Measurements from ENCODE around the gene PCED1B.

PCED1B gene

DNA sequence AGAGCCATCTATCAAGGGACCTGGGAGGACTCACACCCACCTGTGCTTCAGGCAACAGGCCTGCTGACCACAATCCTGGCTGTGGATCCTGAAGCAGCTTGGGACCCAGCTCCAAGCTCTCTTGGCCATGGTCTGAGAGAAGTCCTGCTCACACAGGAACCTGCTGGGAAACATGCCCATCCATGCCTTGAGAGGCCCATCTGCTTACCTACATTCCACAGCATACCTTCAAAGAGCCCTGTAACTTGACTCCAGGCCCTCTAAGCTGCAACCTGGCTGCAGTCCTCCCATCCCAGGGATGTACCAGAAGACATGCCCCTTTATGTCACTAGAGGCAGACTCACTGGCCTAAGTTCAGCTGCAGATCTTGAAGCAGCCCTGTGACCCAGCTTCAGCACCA, 62.0 kb downstream of the PCED1B start:
- TF ChIP-seq TEAD4 (IDR thresholded peaks at IDR 0.05) (peak; percentile 52), TAF1 (IDR thresholded peaks at IDR 0.05; ENCODE audit: low read depth) (no peak)

GRCh38 chr12:47144769-47145168, 65.3 kb downstream of the PCED1B start:
- TF ChIP-seq FOXM1 (IDR thresholded peaks at IDR 0.05; ENCODE audit: borderline replicate concordance, low read depth) (no peak), TEAD4 (IDR thresholded peaks at IDR 0.05) (no peak), RAD21 (IDR thresholded peaks at IDR 0.05; ENCODE audit: low read depth) (no peak), NFIC (IDR thresholded peaks at IDR 0.05) (no peak), USF1 (IDR thresholded peaks at IDR 0.05) (no peak), ZBTB7A (IDR thresholded peaks at IDR 0.05; ENCODE audit: low read depth) (no peak), REST (IDR thresholded peaks at IDR 0.05; ENCODE audit: low read depth) (no peak)
- TF ChIP-seq, protein P1, sequence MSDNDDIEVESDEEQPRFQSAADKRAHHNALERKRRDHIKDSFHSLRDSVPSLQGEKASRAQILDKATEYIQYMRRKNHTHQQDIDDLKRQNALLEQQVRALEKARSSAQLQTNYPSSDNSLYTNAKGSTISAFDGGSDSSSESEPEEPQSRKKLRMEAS (IDR thresholded peaks at IDR 0.05), result no peak

GRCh38 chr12:47145188-47145587, 65.8 kb downstream of the PCED1B start:
- TF ChIP-seq RAD21 (IDR thresholded peaks at IDR 0.05; ENCODE audit: low read depth) (no peak), CREB1 (IDR thresholded peaks at IDR 0.05; ENCODE audit: low read depth) (no peak), ZBTB7A (IDR thresholded peaks at IDR 0.05; ENCODE audit: low read depth) (no peak), REST (IDR thresholded peaks at IDR 0.05; ENCODE audit: low read depth) (no peak), YY1 (IDR thresholded peaks at IDR 0.05; ENCODE audit: low read depth) (no peak), NFIC (IDR thresholded peaks at IDR 0.05) (no peak), TAF1 (IDR thresholded peaks at IDR 0.05; ENCODE audit: low read depth) (no peak), CEBPB (IDR thresholded peaks at IDR 0.05) (no peak)
- TF ChIP-seq, protein P1 (IDR thresholded peaks at IDR 0.05), result no peak

DNA sequence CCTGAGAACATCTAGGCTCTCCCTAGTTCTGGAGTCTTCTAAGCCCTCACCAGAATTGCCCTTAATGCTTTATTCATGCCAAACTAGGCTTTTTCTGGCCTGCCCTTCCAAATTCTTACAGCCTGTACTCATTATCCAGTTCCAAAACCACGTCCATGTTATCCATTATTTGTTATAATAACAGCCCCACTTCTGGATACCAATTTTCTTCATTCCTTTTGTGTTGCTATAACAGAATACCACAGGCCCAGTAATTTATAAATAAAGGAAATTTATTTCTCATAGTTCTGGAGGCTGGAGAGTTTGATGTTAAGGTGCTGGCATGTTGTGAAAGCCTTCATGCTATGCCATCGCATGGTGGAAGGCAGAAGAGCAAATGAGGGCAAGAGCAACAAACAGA, 68.3 kb downstream of the PCED1B start:
- TF ChIP-seq TEAD4 (IDR thresholded peaks at IDR 0.05) (no peak), ZBTB7A (IDR thresholded peaks at IDR 0.05; ENCODE audit: low read depth) (no peak)

DNA sequence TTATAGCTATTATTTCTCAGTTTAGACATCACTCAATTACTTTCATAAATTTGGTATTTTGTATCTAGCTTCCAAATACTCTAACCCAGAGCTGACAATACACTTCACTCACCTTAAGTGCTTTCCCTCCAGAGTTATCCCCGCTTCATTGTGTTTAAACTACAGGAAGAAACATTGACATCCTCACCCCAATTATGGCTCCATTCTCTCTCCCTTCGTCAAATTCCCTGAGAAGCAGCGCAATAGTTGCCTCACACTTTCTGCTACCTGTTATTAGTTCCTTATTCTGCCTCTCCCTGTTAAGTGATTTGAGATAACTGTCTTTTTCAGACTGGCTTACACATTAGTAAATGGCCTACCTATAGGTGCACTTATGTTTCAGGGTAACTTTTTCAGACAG, 69.7 kb downstream of the PCED1B start:
- TF ChIP-seq CEBPB (IDR thresholded peaks at IDR 0.05) (no peak), ZBTB7A (IDR thresholded peaks at IDR 0.05; ENCODE audit: low read depth) (no peak), EP300 (IDR thresholded peaks at IDR 0.05; ENCODE audit: borderline replicate concordance) (no peak), TCF12 (IDR thresholded peaks at IDR 0.05; ENCODE audit: low read depth) (no peak), FOXM1 (IDR thresholded peaks at IDR 0.05; ENCODE audit: borderline replicate concordance, low read depth) (no peak), CREB1 (IDR thresholded peaks at IDR 0.05; ENCODE audit: low read depth) (no peak), EGR1 (IDR thresholded peaks at IDR 0.05) (no peak), RAD21 (IDR thresholded peaks at IDR 0.05; ENCODE audit: low read depth) (no peak), YY1 (IDR thresholded peaks at IDR 0.05; ENCODE audit: low read depth) (no peak), USF1 (IDR thresholded peaks at IDR 0.05) (no peak)

DNA sequence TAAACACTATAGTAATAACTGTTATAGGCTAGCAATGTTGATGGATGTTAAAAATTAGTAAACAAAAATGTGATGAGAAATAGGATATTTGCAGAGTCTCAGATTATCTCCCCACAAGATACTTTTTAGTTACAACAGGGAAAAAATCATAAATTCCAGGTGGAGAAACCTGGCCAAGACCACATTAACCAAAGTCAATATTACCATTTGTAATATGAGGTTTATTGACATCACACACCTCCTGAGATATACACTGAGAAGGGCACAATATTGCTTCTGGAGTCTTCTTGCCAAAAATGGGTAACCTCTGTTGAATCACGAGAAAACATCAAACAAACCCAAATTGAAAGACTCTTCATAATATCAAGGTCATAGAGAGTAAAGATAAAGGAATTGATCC, 72.7 kb downstream of the PCED1B start:
- TF ChIP-seq USF1 (IDR thresholded peaks at IDR 0.05) (no peak), CREB1 (IDR thresholded peaks at IDR 0.05; ENCODE audit: low read depth) (no peak), ZBTB7A (IDR thresholded peaks at IDR 0.05; ENCODE audit: low read depth) (no peak), TEAD4 (IDR thresholded peaks at IDR 0.05) (no peak), RAD21 (IDR thresholded peaks at IDR 0.05; ENCODE audit: low read depth) (no peak), REST (IDR thresholded peaks at IDR 0.05; ENCODE audit: low read depth) (no peak), EGR1 (IDR thresholded peaks at IDR 0.05) (no peak), TCF12 (IDR thresholded peaks at IDR 0.05; ENCODE audit: low read depth) (no peak), CEBPB (IDR thresholded peaks at IDR 0.05) (no peak), NFIC (IDR thresholded peaks at IDR 0.05) (no peak)
